ENCODE data around the gene ABCA8.

The ABCA8 gene

GRCh38 chr17:68941761-68942160, 13.4 kb downstream of the ABCA8 start:
- no peak for DNase-seq

GRCh38 chr17:68939195-68939594, 16.0 kb downstream of the ABCA8 start:
- no peak for DNase-seq

GRCh38 chr17:68937890-68938514, 17.2 kb downstream of the ABCA8 start:
- DNase-seq, result no peak

GRCh38 chr17:68927516-68927915, 27.7 kb downstream of the ABCA8 start:
- DNase-seq, result no peak

GRCh38 chr17:68924793-68925720, 30.1 kb downstream of the ABCA8 start:
- no peak for DNase-seq

- DNase-seq, result no peak
Measured at GRCh38 chr17:68910789-68911431, 44.3 kb downstream of the ABCA8 start.

GRCh38 chr17:68910251-68910705, 44.9 kb downstream of the ABCA8 start:
- no peak for DNase-seq

GRCh38 chr17:68909066-68909465, 46.1 kb downstream of the ABCA8 start:
- DNase-seq, result no peak

GRCh38 chr17:68908045-68908444, 47.1 kb downstream of the ABCA8 start:
- no peak for DNase-seq

GRCh38 chr17:68906638-68907037, 48.6 kb downstream of the ABCA8 start:
- DNase-seq, result no peak

GRCh38 chr17:68903286-68903685, 51.9 kb downstream of the ABCA8 start:
- DNase-seq, result no peak

GRCh38 chr17:68897557-68897956, 57.6 kb downstream of the ABCA8 start:
- no peak for DNase-seq

GRCh38 chr17:68892658-68893057, 62.5 kb downstream of the ABCA8 start:
- DNase-seq, result no peak

- DNase-seq, result no peak
Measured at GRCh38 chr17:68892193-68892592, 63.0 kb downstream of the ABCA8 start.

- DNase-seq, result no peak
Measured at GRCh38 chr17:68886401-68886800, 68.8 kb downstream of the ABCA8 start.

- no peak for DNase-seq
Measured at GRCh38 chr17:68884888-68885287, 70.3 kb downstream of the ABCA8 start.

GRCh38 chr17:68878226-68878885, 76.8 kb downstream of the ABCA8 start:
- DNase-seq, result no peak

GRCh38 chr17:68871447-68871846, 83.7 kb downstream of the ABCA8 start:
- no peak for DNase-seq

- DNase-seq, result no peak
Measured at GRCh38 chr17:68870976-68871375, 84.2 kb downstream of the ABCA8 start.

- no peak for DNase-seq
Measured at GRCh38 chr17:68870161-68870826, 84.9 kb downstream of the ABCA8 start.

GRCh38 chr17:68868708-68869107, 86.5 kb downstream of the ABCA8 start:
- no peak for DNase-seq

GRCh38 chr17:68867759-68868516, 87.3 kb downstream of the ABCA8 start:
- DNase-seq, result no peak
